ENCODE results near the gene SLC35C1. TPM values are rescaled to one million over a fixed set of nuclear protein-coding genes. Genes with fewer than 3 reads are reported as not detected.

Gene SLC35C1
- total RNA-seq (10 to 100 TPM; 11.5 to 11.8 TPM), polyA plus RNA-seq (1 to 10 TPM; 6.5 to 9.4 TPM)
- long read RNA-seq, donor 1, full-length matches to known transcripts: 48 of 59 reads
- long read RNA-seq, donor 1, partial matches to known transcripts: 7 of 59 reads
- long read RNA-seq, donor 1, other reads (novel, unspliced or antisense): 4 of 59 reads
- long read RNA-seq, donor 2, full-length matches to known transcripts: 9 of 12 reads
- long read RNA-seq, donor 2, partial matches to known transcripts: 2 of 12 reads
- long read RNA-seq, donor 2, other reads (novel, unspliced or antisense): 1 of 12 reads

- Histone ChIP-seq H3K4me3 (ENCODE audit: low read length in 2 of 2) (peak within 1 kb of the TSS; percentile 64 to 93), H3K36me3 (ENCODE audit: control insufficient read depth in 1 of 2, insufficient read depth in 2 of 2, low read length in 1 of 2) (no peaks in the 10 kb centered on the region), H3K27ac (ENCODE audit: low read depth in 1 of 2, low read length in 2 of 2) (peak within 1 kb of the TSS in 1 of 2 donors; percentile 42), H3K9me3 (ENCODE audit: control insufficient read depth, low read length) (no peaks in the 10 kb centered on the region), H3K4me1 (ENCODE audit: control insufficient read depth in 1 of 2, insufficient read depth in 2 of 2, low read length in 2 of 2) (no peaks in the 10 kb centered on the region), H3K27me3 (ENCODE audit: control insufficient read depth in 1 of 2, insufficient read depth in 2 of 2, low read length in 1 of 2) (no peaks in the 10 kb centered on the region)
- peak; percentile 98 for ATAC-seq (ENCODE audit: low FRiP score)
- intact Hi-C loops (cut with DNase I): no loop called here
- WGBS, 2 donors: 0 to 1% methylated on average over 29 to 49 of the region's 49 CpGs
- peak; percentile 98 to 99 for DNase-seq
Measured at GRCh38 chr11:45804761-45805304, at the start of gene SLC35C1. TSS of gene SLC35C1 (plus strand) at chr11:45805149. CDS start at chr11:45805802, 653 bp downstream.

- no peaks in the 10 kb centered on the region for H3K9me3 ChIP-seq (ENCODE audit: control insufficient read depth, low read length)
- 2 to 6% methylated on average over 14 of the region's 14 CpGs for WGBS, 2 donors
- H3K36me3 ChIP-seq (ENCODE audit: control insufficient read depth in 1 of 2, insufficient read depth in 2 of 2, low read length in 1 of 2): no peaks in the 10 kb centered on the region
- ATAC-seq (ENCODE audit: low FRiP score) (no peak), DNase-seq (peak; percentile 58 to 77)
- no peak overlapping the region for H3K4me3 ChIP-seq (ENCODE audit: low read length in 2 of 2)
- intact Hi-C loops (cut with DNase I): loop anchor here in 1 of 2 donors (5.0 to 10.0 kb wide), 2 partner anchors 91 to 163 kb away; partner anchors contain the start of gene CHST1
- H3K27ac ChIP-seq (ENCODE audit: low read depth in 1 of 2, low read length in 2 of 2): peak overlapping the region; percentile 31 to 56
- H3K4me1 ChIP-seq (ENCODE audit: control insufficient read depth in 1 of 2, insufficient read depth in 2 of 2, low read length in 2 of 2): peaks cover 0 to 2% of the 10 kb centered on the region in 2 donors
- H3K27me3 ChIP-seq (ENCODE audit: control insufficient read depth in 1 of 2, insufficient read depth in 2 of 2, low read length in 1 of 2): no peaks in the 10 kb centered on the region
Measured at GRCh38 chr11:45755281-45755859, 49.6 kb upstream of the SLC35C1 start.

GRCh38 chr11:45756384-45757010 lies 48.5 kb upstream of the SLC35C1 start:
- Histone ChIP-seq H3K36me3 (ENCODE audit: control insufficient read depth in 1 of 2, insufficient read depth in 2 of 2, low read length in 1 of 2) (no peaks in the 10 kb centered on the region), H3K4me3 (ENCODE audit: low read length in 2 of 2) (no peak overlapping the region), H3K4me1 (ENCODE audit: control insufficient read depth in 1 of 2, insufficient read depth in 2 of 2, low read length in 2 of 2) (peaks cover 0 to 2% of the 10 kb centered on the region in 2 donors), H3K9me3 (ENCODE audit: control insufficient read depth, low read length) (no peaks in the 10 kb centered on the region), H3K27me3 (ENCODE audit: control insufficient read depth in 1 of 2, insufficient read depth in 2 of 2, low read length in 1 of 2) (no peaks in the 10 kb centered on the region), H3K27ac (ENCODE audit: low read depth in 1 of 2, low read length in 2 of 2) (peak overlapping the region; percentile 31 to 56)
- intact Hi-C loops (cut with DNase I): loop anchor here in 1 of 2 donors (5.0 to 10.0 kb wide), 2 partner anchors 92 to 164 kb away; partner anchors contain the start of gene CHST1
- no peak for ATAC-seq (ENCODE audit: low FRiP score)
- WGBS, 2 donors: 14 to 18% methylated on average over 13 of the region's 13 CpGs
- DNase-seq: no peak

GRCh38 chr11:45757672-45758071 lies 47.3 kb upstream of the SLC35C1 start:
- Histone ChIP-seq H3K4me1 (ENCODE audit: control insufficient read depth in 1 of 2, insufficient read depth in 2 of 2, low read length in 2 of 2) (peaks cover 0 to 2% of the 10 kb centered on the region in 2 donors), H3K27me3 (ENCODE audit: control insufficient read depth in 1 of 2, insufficient read depth in 2 of 2, low read length in 1 of 2) (no peaks in the 10 kb centered on the region), H3K27ac (ENCODE audit: low read depth in 1 of 2, low read length in 2 of 2) (peak overlapping the region; percentile 0 to 11), H3K36me3 (ENCODE audit: control insufficient read depth in 1 of 2, insufficient read depth in 2 of 2, low read length in 1 of 2) (no peaks in the 10 kb centered on the region), H3K4me3 (ENCODE audit: low read length in 2 of 2) (no peak overlapping the region), H3K9me3 (ENCODE audit: control insufficient read depth, low read length) (no peaks in the 10 kb centered on the region)
- DNase-seq: no peak
- intact Hi-C loops (cut with DNase I): loop anchor here in 1 of 2 donors (5.0 to 10.0 kb wide), 2 partner anchors 93 to 165 kb away; partner anchors contain the start of gene CHST1
- WGBS, 2 donors: 43 to 50% methylated on average over 7 of the region's 7 CpGs
- peak; percentile 61 for ATAC-seq (ENCODE audit: low FRiP score)

GRCh38 chr11:45761659-45762058 lies 43.3 kb upstream of the SLC35C1 start:
- intact Hi-C loops (cut with DNase I): no loop called here
- Histone ChIP-seq H3K36me3 (ENCODE audit: control insufficient read depth in 1 of 2, insufficient read depth in 2 of 2, low read length in 1 of 2) (no peaks in the 10 kb centered on the region), H3K4me3 (ENCODE audit: low read length in 2 of 2) (no peak overlapping the region), H3K27me3 (ENCODE audit: control insufficient read depth in 1 of 2, insufficient read depth in 2 of 2, low read length in 1 of 2) (no peaks in the 10 kb centered on the region), H3K4me1 (ENCODE audit: control insufficient read depth in 1 of 2, insufficient read depth in 2 of 2, low read length in 2 of 2) (no peaks in the 10 kb centered on the region), H3K9me3 (ENCODE audit: control insufficient read depth, low read length) (no peaks in the 10 kb centered on the region), H3K27ac (ENCODE audit: low read depth in 1 of 2, low read length in 2 of 2) (no peak overlapping the region)
- 98% methylated on average over 6 of the region's 6 CpGs for WGBS, 2 donors
- DNase-seq (no peak), ATAC-seq (ENCODE audit: low FRiP score) (no peak)

GRCh38 chr11:45765107-45765668 lies 39.8 kb upstream of the SLC35C1 start:
- Histone ChIP-seq H3K4me1 (ENCODE audit: control insufficient read depth in 1 of 2, insufficient read depth in 2 of 2, low read length in 2 of 2) (no peaks in the 10 kb centered on the region), H3K4me3 (ENCODE audit: low read length in 2 of 2) (no peak overlapping the region), H3K27me3 (ENCODE audit: control insufficient read depth in 1 of 2, insufficient read depth in 2 of 2, low read length in 1 of 2) (no peaks in the 10 kb centered on the region), H3K27ac (ENCODE audit: low read depth in 1 of 2, low read length in 2 of 2) (no peak overlapping the region), H3K36me3 (ENCODE audit: control insufficient read depth in 1 of 2, insufficient read depth in 2 of 2, low read length in 1 of 2) (no peaks in the 10 kb centered on the region), H3K9me3 (ENCODE audit: control insufficient read depth, low read length) (no peaks in the 10 kb centered on the region)
- intact Hi-C loops (cut with DNase I): no loop called here
- DNase-seq (no peak), ATAC-seq (ENCODE audit: low FRiP score) (no peak)
- WGBS, 2 donors: 67 to 71% methylated on average over 8 of the region's 8 CpGs

GRCh38 chr11:45765836-45766235 lies 39.1 kb upstream of the SLC35C1 start:
- 52 to 67% methylated on average over 4 of the region's 4 CpGs for WGBS, 2 donors
- Histone ChIP-seq H3K27ac (ENCODE audit: low read depth in 1 of 2, low read length in 2 of 2) (no peak overlapping the region), H3K4me1 (ENCODE audit: control insufficient read depth in 1 of 2, insufficient read depth in 2 of 2, low read length in 2 of 2) (no peaks in the 10 kb centered on the region), H3K27me3 (ENCODE audit: control insufficient read depth in 1 of 2, insufficient read depth in 2 of 2, low read length in 1 of 2) (no peaks in the 10 kb centered on the region), H3K4me3 (ENCODE audit: low read length in 2 of 2) (no peak overlapping the region), H3K9me3 (ENCODE audit: control insufficient read depth, low read length) (no peaks in the 10 kb centered on the region), H3K36me3 (ENCODE audit: control insufficient read depth in 1 of 2, insufficient read depth in 2 of 2, low read length in 1 of 2) (no peaks in the 10 kb centered on the region)
- intact Hi-C loops (cut with DNase I): no loop called here
- no peak for ATAC-seq (ENCODE audit: low FRiP score)
- no peak for DNase-seq

- ATAC-seq (ENCODE audit: low FRiP score) (no peak), DNase-seq (no peak)
- intact Hi-C loops (cut with DNase I): no loop called here
Measured at GRCh38 chr11:45766469-45766868, 38.5 kb upstream of the SLC35C1 start.

More at GRCh38 chr11:45766469-45766868, 38.5 kb upstream of the SLC35C1 start:
- H3K36me3 ChIP-seq (ENCODE audit: control insufficient read depth in 1 of 2, insufficient read depth in 2 of 2, low read length in 1 of 2): no peaks in the 10 kb centered on the region
- no peaks in the 10 kb centered on the region for H3K9me3 ChIP-seq (ENCODE audit: control insufficient read depth, low read length)
- no peak overlapping the region for H3K4me3 ChIP-seq (ENCODE audit: low read length in 2 of 2)
- no peaks in the 10 kb centered on the region for H3K27me3 ChIP-seq (ENCODE audit: control insufficient read depth in 1 of 2, insufficient read depth in 2 of 2, low read length in 1 of 2)
- 62 to 74% methylated on average over 7 of the region's 7 CpGs for WGBS, 2 donors
- H3K4me1 ChIP-seq (ENCODE audit: control insufficient read depth in 1 of 2, insufficient read depth in 2 of 2, low read length in 2 of 2): no peaks in the 10 kb centered on the region
- no peak overlapping the region for H3K27ac ChIP-seq (ENCODE audit: low read depth in 1 of 2, low read length in 2 of 2)
